Osteocyte (in vitro differentiated cells): Measurements from ENCODE around the gene CHSY3. TPM values are rescaled to one million over a fixed set of nuclear protein-coding genes. Genes with fewer than 3 reads are reported as not detected.

ENCODE experiments used
- DNase-seq: peaks from one replicate; pipeline ENCODE4 v3.0.0; 2021; ENCODE audit warnings: mixed read lengths; ENCODE audit not compliant: unreplicated experiment; ENCODE audit errors: extremely low spot score
- H3K27ac Mint-ChIP-seq: one replicate; pipeline ENCODE4 v1.8.0; 2021; ENCODE audit warnings: mild to moderate bottlenecking, mixed read lengths; ENCODE audit not compliant: unreplicated experiment
- H3K27me3 Mint-ChIP-seq: one replicate; pipeline ENCODE4 v1.8.0; 2021; ENCODE audit warnings: mixed read lengths; ENCODE audit not compliant: unreplicated experiment
- H3K36me3 Mint-ChIP-seq: one replicate; pipeline ENCODE4 v1.8.0; 2021; ENCODE audit warnings: mixed read lengths; ENCODE audit not compliant: unreplicated experiment
- H3K4me1 Mint-ChIP-seq: one replicate; pipeline ENCODE4 v1.8.0; 2021; ENCODE audit warnings: mixed read lengths; ENCODE audit not compliant: unreplicated experiment
- H3K4me3 Mint-ChIP-seq: one replicate; pipeline ENCODE4 v1.8.0; 2021; ENCODE audit warnings: mild to moderate bottlenecking, moderate library complexity, mixed read lengths; ENCODE audit not compliant: unreplicated experiment
- H3K9me3 Mint-ChIP-seq: one replicate; pipeline ENCODE4 v1.8.0; 2021; ENCODE audit warnings: mixed read lengths; ENCODE audit not compliant: unreplicated experiment
- total RNA-seq: library from RNA; stranded (reverse); gene quantifications from 2 replicates; pipeline ENCODE4 v1.2.1, GENCODE V29; 2021
- TF ChIP-seq, protein P1 (sequence below): fragments of 200-600 bp; sonication (generic); IDR thresholded peaks from 2 replicates; pipeline ENCODE4 v1.5.0; 2021; ENCODE audit warnings: antibody characterized with exemption, mild to moderate bottlenecking, moderate library complexity

Gene CHSY3
- total RNA-seq, 1 donor from 2014 or later: 19.7 TPM

- peak overlapping the region; percentile 9 for H3K27ac Mint-ChIP-seq
- H3K9me3 Mint-ChIP-seq: no peaks in the 10 kb centered on the region
These were observed 162.4 kb downstream of the CHSY3 start for GRCh38 chr5:130066644-130067043.

DNA sequence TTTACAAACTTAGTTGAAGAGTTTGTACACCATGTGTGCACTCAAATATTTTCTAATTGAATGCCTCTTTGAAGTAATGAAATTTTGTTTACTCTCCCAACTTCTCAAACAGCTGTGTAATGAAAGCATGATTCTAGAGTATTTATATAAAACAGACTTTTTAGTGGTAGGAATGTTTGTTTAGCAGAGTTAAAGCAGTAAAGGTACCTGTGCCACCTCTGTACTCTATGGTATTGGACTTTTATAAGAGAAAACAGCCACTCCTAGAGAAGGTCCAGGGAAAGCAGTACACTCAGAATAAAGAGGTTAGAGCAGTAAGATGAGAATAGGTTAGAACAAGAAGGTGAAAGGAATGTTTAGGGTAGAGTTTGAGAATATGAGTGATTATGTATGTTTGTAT, 163.1 kb downstream of the CHSY3 start:
- H3K4me1 Mint-ChIP-seq: peaks cover 13% of the 10 kb centered on the region
- H3K36me3 Mint-ChIP-seq: no peaks in the 10 kb centered on the region
- DNase-seq: no peak
- no peak overlapping the region for H3K4me3 Mint-ChIP-seq
- peaks cover 3% of the 10 kb centered on the region for H3K9me3 Mint-ChIP-seq
- H3K27me3 Mint-ChIP-seq: no peaks in the 10 kb centered on the region
- TF ChIP-seq, protein P1, sequence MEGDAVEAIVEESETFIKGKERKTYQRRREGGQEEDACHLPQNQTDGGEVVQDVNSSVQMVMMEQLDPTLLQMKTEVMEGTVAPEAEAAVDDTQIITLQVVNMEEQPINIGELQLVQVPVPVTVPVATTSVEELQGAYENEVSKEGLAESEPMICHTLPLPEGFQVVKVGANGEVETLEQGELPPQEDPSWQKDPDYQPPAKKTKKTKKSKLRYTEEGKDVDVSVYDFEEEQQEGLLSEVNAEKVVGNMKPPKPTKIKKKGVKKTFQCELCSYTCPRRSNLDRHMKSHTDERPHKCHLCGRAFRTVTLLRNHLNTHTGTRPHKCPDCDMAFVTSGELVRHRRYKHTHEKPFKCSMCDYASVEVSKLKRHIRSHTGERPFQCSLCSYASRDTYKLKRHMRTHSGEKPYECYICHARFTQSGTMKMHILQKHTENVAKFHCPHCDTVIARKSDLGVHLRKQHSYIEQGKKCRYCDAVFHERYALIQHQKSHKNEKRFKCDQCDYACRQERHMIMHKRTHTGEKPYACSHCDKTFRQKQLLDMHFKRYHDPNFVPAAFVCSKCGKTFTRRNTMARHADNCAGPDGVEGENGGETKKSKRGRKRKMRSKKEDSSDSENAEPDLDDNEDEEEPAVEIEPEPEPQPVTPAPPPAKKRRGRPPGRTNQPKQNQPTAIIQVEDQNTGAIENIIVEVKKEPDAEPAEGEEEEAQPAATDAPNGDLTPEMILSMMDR: no peak
- H3K27ac Mint-ChIP-seq: peak overlapping the region; percentile 9

More at GRCh38 chr5:130066644-130067043, 162.4 kb downstream of the CHSY3 start:
- H3K4me3 Mint-ChIP-seq: no peak overlapping the region
- H3K36me3 Mint-ChIP-seq: no peaks in the 10 kb centered on the region
- H3K4me1 Mint-ChIP-seq: peaks cover 12% of the 10 kb centered on the region
- H3K27me3 Mint-ChIP-seq: no peaks in the 10 kb centered on the region
- DNase-seq: no peak
- TF ChIP-seq, protein P1: no peak

- H3K36me3 Mint-ChIP-seq: no peaks in the 10 kb centered on the region
- peaks cover 18% of the 10 kb centered on the region for H3K4me1 Mint-ChIP-seq
- H3K9me3 Mint-ChIP-seq: peaks cover 8% of the 10 kb centered on the region
- TF ChIP-seq, protein P1: no peak
- no peak overlapping the region for H3K27ac Mint-ChIP-seq
- H3K27me3 Mint-ChIP-seq: no peaks in the 10 kb centered on the region
- no peak for DNase-seq
- H3K4me3 Mint-ChIP-seq: no peak overlapping the region
These were observed 163.8 kb downstream of the CHSY3 start for GRCh38 chr5:130068101-130068500.

DNA sequence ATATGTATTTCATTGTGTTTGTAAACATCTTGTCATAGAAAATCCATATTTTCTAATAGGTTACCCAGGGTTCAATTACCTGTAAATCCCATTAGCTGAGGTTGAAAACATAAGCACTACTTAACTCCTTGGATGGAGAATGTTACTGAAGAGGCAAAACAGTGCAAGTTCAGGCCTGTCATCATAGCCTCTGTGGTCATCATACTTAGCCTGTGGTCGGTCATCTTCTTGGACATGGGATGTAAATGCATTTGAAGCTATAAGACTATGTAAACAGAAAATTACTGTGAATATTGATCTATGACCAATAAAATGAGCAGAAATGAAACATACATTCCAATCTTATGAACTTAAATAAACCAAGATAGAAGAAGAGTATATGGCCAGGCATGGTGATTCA, 164.7 kb downstream of the CHSY3 start:
- H3K4me3 Mint-ChIP-seq: no peak overlapping the region
- no peaks in the 10 kb centered on the region for H3K36me3 Mint-ChIP-seq
- H3K9me3 Mint-ChIP-seq: peaks cover 8% of the 10 kb centered on the region
- DNase-seq: no peak
- peaks cover 18% of the 10 kb centered on the region for H3K4me1 Mint-ChIP-seq
- H3K27me3 Mint-ChIP-seq: no peaks in the 10 kb centered on the region
- TF ChIP-seq, protein P1: no peak
- no peak overlapping the region for H3K27ac Mint-ChIP-seq

DNA sequence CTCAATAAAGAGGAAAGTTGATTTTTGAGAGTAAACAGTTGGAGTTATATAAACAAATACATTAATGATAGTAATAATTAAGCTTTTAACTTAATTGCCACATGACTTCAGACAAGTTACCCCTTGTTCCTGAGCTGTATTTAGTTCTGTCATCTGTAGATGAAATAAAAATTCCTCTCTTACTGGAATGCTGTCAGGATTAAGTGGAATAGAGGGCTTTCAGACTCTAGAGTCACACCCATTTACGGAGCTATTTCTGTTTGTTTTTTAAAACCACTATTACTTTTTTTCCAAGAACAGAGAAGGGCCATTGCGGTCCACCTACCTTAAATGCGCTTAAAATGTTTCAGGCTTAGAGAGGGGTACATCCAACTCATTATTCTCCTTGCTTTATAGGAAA, 170.6 kb downstream of the CHSY3 start:
- Mint-ChIP-seq H3K27ac (no peak overlapping the region), H3K4me1 (peaks cover 11% of the 10 kb centered on the region), H3K9me3 (peaks cover 8% of the 10 kb centered on the region), H3K4me3 (no peak overlapping the region), H3K27me3 (no peaks in the 10 kb centered on the region), H3K36me3 (no peaks in the 10 kb centered on the region)
- DNase-seq: no peak
- TF ChIP-seq, protein P1: no peak
